ENCODE results near the gene SEMA3C.

Gene SEMA3C

DNA sequence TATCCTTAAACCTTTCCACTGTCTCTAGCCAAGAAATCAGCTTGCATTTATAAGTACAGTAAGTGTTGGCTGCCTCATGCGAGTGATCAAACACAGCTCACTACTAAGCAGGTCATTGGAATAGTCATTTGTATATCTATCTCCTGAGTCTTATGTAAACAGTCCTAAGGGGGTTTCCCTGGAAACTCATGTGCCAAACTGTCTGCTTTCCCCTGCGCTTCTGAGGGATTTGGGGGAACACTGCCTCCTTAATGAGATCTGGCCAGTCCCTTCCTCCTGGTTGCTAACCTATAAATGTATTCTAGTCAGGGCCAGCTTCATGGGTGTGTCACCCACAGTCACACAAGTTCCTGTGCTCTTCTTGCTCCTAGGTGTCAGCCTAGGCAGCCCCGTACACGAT lies 147.3 kb downstream of the SEMA3C start:
- no peaks in the 10 kb centered on the region for H3F3A ChIP-seq (ENCODE audit: control insufficient read depth, insufficient read depth)
- H3K4me1 ChIP-seq (ENCODE audit: control insufficient read depth, low read length), result no peaks in the 10 kb centered on the region
- no peak overlapping the region for H3K27ac ChIP-seq (ENCODE audit: low read depth, low read length)
- H3K9me3 ChIP-seq (ENCODE audit: control insufficient read depth, insufficient read depth, low read length), result no peaks in the 10 kb centered on the region
- no peaks in the 10 kb centered on the region for H4K20me1 ChIP-seq (ENCODE audit: control insufficient read depth, insufficient read depth, low read depth, low read length)
- H3K27me3 ChIP-seq (ENCODE audit: control insufficient read depth, low read length), result no peaks in the 10 kb centered on the region
- H3K79me2 ChIP-seq (ENCODE audit: control insufficient read depth, low read length), result no peaks in the 10 kb centered on the region
- no peak overlapping the region for H3K4me3 ChIP-seq (ENCODE audit: low read length)
- no peaks in the 10 kb centered on the region for H3K9me2 ChIP-seq (replicated peaks; ENCODE audit: control insufficient read depth, low read length)
- H3K4me2 ChIP-seq (ENCODE audit: low read length), result no peak overlapping the region
- H3K36me3 ChIP-seq (ENCODE audit: control insufficient read depth, low read length), result no peaks in the 10 kb centered on the region
- TF ChIP-seq EZH2phosphoT487 (IDR thresholded peaks at IDR 0.05; ENCODE audit: borderline replicate concordance, low read length), result no peak
- no peak for TF ChIP-seq CTCF (IDR thresholded peaks at IDR 0.05; ENCODE audit: low read depth, low read length, poor library complexity, severe bottlenecking)

- Histone ChIP-seq H3K4me2 (ENCODE audit: low read length) (no peak overlapping the region), H3F3A (ENCODE audit: control insufficient read depth, insufficient read depth) (no peaks in the 10 kb centered on the region), H3K27me3 (ENCODE audit: control insufficient read depth, low read length) (no peaks in the 10 kb centered on the region), H4K20me1 (ENCODE audit: control insufficient read depth, insufficient read depth, low read depth, low read length) (no peaks in the 10 kb centered on the region), H3K4me1 (ENCODE audit: control insufficient read depth, low read length) (no peaks in the 10 kb centered on the region), H3K4me3 (ENCODE audit: low read length) (no peak overlapping the region), H3K36me3 (ENCODE audit: control insufficient read depth, low read length) (no peaks in the 10 kb centered on the region), H3K9me2 (replicated peaks; ENCODE audit: control insufficient read depth, low read length) (no peaks in the 10 kb centered on the region), H3K27ac (ENCODE audit: low read depth, low read length) (no peak overlapping the region), H3K9me3 (ENCODE audit: control insufficient read depth, insufficient read depth, low read length) (no peaks in the 10 kb centered on the region), H3K79me2 (ENCODE audit: control insufficient read depth, low read length) (no peaks in the 10 kb centered on the region)
- no peak for TF ChIP-seq CTCF (IDR thresholded peaks at IDR 0.05; ENCODE audit: low read depth, low read length, poor library complexity, severe bottlenecking)
- no peak for TF ChIP-seq EZH2phosphoT487 (IDR thresholded peaks at IDR 0.05; ENCODE audit: borderline replicate concordance, low read length)
Observed at GRCh38 chr7:80770675-80771081, 148.2 kb downstream of the SEMA3C start.

DNA sequence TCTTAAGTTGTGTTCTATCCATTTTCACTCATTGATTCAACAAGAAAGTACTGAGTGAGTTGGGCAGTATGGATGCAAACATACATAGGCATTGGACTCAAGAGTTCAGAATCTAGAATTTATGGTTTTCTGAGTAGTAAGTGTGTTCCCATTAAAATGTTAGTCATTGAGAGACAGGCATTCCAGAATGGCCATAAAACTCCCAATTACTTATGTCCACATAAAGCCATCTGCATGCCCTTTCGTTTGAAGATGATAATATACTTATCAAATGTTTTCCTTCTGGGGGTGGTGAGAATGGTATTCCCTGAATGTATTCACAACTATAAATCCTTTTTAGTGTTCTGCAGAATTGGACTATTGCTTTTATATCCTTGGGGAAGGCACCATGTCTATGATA lies 148.8 kb downstream of the SEMA3C start:
- no peak for TF ChIP-seq CTCF (IDR thresholded peaks at IDR 0.05; ENCODE audit: low read depth, low read length, poor library complexity, severe bottlenecking)
- TF ChIP-seq EZH2phosphoT487 (IDR thresholded peaks at IDR 0.05; ENCODE audit: borderline replicate concordance, low read length), result no peak
- H3F3A ChIP-seq (ENCODE audit: control insufficient read depth, insufficient read depth), result no peaks in the 10 kb centered on the region
- no peaks in the 10 kb centered on the region for H3K36me3 ChIP-seq (ENCODE audit: control insufficient read depth, low read length)
- no peaks in the 10 kb centered on the region for H3K4me1 ChIP-seq (ENCODE audit: control insufficient read depth, low read length)
- H3K79me2 ChIP-seq (ENCODE audit: control insufficient read depth, low read length), result no peaks in the 10 kb centered on the region
- H4K20me1 ChIP-seq (ENCODE audit: control insufficient read depth, insufficient read depth, low read depth, low read length), result no peaks in the 10 kb centered on the region
- no peaks in the 10 kb centered on the region for H3K9me2 ChIP-seq (replicated peaks; ENCODE audit: control insufficient read depth, low read length)
- no peak overlapping the region for H3K27ac ChIP-seq (ENCODE audit: low read depth, low read length)
- H3K4me3 ChIP-seq (ENCODE audit: low read length), result no peak overlapping the region
- no peaks in the 10 kb centered on the region for H3K9me3 ChIP-seq (ENCODE audit: control insufficient read depth, insufficient read depth, low read length)
- H3K27me3 ChIP-seq (ENCODE audit: control insufficient read depth, low read length), result no peaks in the 10 kb centered on the region
- H3K4me2 ChIP-seq (ENCODE audit: low read length), result no peak overlapping the region

- Histone ChIP-seq H3F3A (ENCODE audit: control insufficient read depth, insufficient read depth) (no peaks in the 10 kb centered on the region), H3K36me3 (ENCODE audit: control insufficient read depth, low read length) (no peaks in the 10 kb centered on the region), H3K27ac (ENCODE audit: low read depth, low read length) (no peak overlapping the region)
Observed at GRCh38 chr7:80768756-80769155, 150.1 kb downstream of the SEMA3C start.

More at GRCh38 chr7:80768756-80769155, 150.1 kb downstream of the SEMA3C start:
- Histone ChIP-seq H3K27me3 (ENCODE audit: control insufficient read depth, low read length) (no peaks in the 10 kb centered on the region), H3K9me3 (ENCODE audit: control insufficient read depth, insufficient read depth, low read length) (no peaks in the 10 kb centered on the region), H4K20me1 (ENCODE audit: control insufficient read depth, insufficient read depth, low read depth, low read length) (no peaks in the 10 kb centered on the region), H3K4me1 (ENCODE audit: control insufficient read depth, low read length) (no peaks in the 10 kb centered on the region), H3K4me3 (ENCODE audit: low read length) (no peak overlapping the region), H3K79me2 (ENCODE audit: control insufficient read depth, low read length) (no peaks in the 10 kb centered on the region), H3K9me2 (replicated peaks; ENCODE audit: control insufficient read depth, low read length) (no peaks in the 10 kb centered on the region), H3K4me2 (ENCODE audit: low read length) (no peak overlapping the region)
- TF ChIP-seq CTCF (IDR thresholded peaks at IDR 0.05; ENCODE audit: low read depth, low read length, poor library complexity, severe bottlenecking), result no peak
- no peak for TF ChIP-seq EZH2phosphoT487 (IDR thresholded peaks at IDR 0.05; ENCODE audit: borderline replicate concordance, low read length)

Measured in DOHH2 (cell line).